DOHH2 (cell line): ENCODE measurements around the gene TBC1D16.

Experiments used
- EZH2phosphoT487 ChIP-seq: fragments of 200-600 bp; sonication (generic); IDR thresholded peaks from 2 replicates; pipeline ENCODE4 v1.6.1; 2017; ENCODE audit warnings: borderline replicate concordance, mild to moderate bottlenecking, antibody characterized with exemption, low read length, moderate library complexity, mixed read lengths
- TF ChIP-seq, protein P1 (sequence below): fragments of 200-600 bp; sonication (generic); IDR thresholded peaks from one replicate; pipeline ENCODE4 v1.5.1; 2014; ENCODE audit warnings: antibody characterized with exemption, mild to moderate bottlenecking, low read depth, low read length; ENCODE audit not compliant: poor library complexity, severe bottlenecking

DNA sequence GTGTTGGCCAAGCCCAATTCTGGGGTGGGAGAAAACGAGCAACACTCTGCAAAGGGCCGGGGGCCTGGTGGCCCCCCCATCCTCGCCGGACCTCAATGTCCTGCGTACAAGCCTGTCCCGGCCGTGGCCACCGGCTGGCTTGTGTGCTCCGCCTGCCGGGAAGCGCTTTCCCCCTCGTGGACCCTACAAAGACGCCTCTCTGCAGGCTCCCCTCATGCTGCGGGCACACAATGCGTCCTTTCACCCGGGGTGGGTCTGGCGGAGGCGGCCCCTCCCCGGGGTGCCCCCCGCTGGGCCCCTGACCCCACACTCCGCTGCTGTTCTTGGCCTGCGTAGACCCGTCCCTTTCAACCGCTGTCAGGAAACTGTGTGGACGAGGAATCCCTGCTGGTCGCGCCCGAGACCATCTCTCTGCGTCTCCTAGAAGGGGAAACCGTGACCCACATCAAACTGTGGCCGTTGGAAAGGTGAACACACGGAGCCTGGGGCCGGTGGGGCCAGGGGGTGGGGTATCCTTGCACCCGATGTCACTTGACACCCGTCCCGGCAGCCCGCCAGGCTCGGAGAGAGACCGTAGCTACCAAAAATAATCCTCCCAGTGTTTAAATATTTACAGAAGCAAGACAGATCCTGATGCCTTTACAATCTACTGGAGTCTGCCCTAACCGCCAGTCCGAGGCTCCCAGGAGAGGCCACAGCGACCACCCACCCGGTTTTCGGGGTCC lies 43.6 kb downstream of the TBC1D16 start:
- TF ChIP-seq, protein P1, sequence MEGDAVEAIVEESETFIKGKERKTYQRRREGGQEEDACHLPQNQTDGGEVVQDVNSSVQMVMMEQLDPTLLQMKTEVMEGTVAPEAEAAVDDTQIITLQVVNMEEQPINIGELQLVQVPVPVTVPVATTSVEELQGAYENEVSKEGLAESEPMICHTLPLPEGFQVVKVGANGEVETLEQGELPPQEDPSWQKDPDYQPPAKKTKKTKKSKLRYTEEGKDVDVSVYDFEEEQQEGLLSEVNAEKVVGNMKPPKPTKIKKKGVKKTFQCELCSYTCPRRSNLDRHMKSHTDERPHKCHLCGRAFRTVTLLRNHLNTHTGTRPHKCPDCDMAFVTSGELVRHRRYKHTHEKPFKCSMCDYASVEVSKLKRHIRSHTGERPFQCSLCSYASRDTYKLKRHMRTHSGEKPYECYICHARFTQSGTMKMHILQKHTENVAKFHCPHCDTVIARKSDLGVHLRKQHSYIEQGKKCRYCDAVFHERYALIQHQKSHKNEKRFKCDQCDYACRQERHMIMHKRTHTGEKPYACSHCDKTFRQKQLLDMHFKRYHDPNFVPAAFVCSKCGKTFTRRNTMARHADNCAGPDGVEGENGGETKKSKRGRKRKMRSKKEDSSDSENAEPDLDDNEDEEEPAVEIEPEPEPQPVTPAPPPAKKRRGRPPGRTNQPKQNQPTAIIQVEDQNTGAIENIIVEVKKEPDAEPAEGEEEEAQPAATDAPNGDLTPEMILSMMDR: no peak
- no peak for TF ChIP-seq EZH2phosphoT487
